K562 (cell line): ENCODE measurements around the gene EIF3K. TPM values are rescaled to one million over a fixed set of nuclear protein-coding genes. Genes with fewer than 3 reads are reported as not detected.
A peak's percentile ranks its signal among the peaks of the same experiment; 100 is the strongest.

ENCODE experiments used
- HOXB6 ChIP-seq: fragments of 250-450 bp; sonication (Bioruptor Pico); IDR thresholded peaks from 2 replicates; pipeline ENCODE4 v1.5.1; 2022; ENCODE audit warnings: mild to moderate bottlenecking, borderline replicate concordance
- RREB1 ChIP-seq: fragments of 250-450 bp; sonication (Bioruptor Pico); IDR thresholded peaks from 2 replicates; pipeline ENCODE4 v1.4.0; 2020
- UBTF ChIP-seq, 2 experiments: IDR thresholded peaks; 2 replicates each; pipeline ENCODE4 v1.6.1; 2012; ENCODE audit warnings: improper control_type of control experiment in 2 of 2, low read depth in 2 of 2, low read length in 2 of 2, borderline replicate concordance in 1 of 2
- ZNF431 ChIP-seq: sonication (generic); formaldehyde crosslinking; IDR thresholded peaks from 2 replicates; pipeline ENCODE4 v1.8.0; 2022; ENCODE audit warnings: mild to moderate bottlenecking, missing genetic modification reagents
- ZNF592 ChIP-seq: fragments of 450-650 bp; IDR thresholded peaks from 2 replicates; pipeline ENCODE4 v1.6.1; 2017; ENCODE audit warnings: antibody characterized with exemption, mild to moderate bottlenecking
- polyA plus RNA-seq, 8 experiments: library from polyadenylated mRNA; depleted of rRNA in 4 of 8; stranded (reverse) in 5 of 8; unstranded in 3 of 8; fragments of >200 nt; fragmentation: Nextera tagmentation in 2 of 8; fragmentation: Illumina TruSeq in 1 of 8; extraction: Ambion mirVana in 2 of 8; extraction: Trizol in 1 of 8; gene quantifications; 2 replicates each; pipeline versions ENCODE4 v1.2.1 to v1.2.3, GENCODE V29; 2011 to 2014; ENCODE audit warnings: inconsistent platforms in 1 of 8, missing spikeins in 1 of 8
- total RNA-seq, 7 experiments: library from RNA; depleted of rRNA in 6 of 7; stranded (reverse); fragments of >200 nt in 6 of 7; fragmentation: Illumina TruSeq in 2 of 7; extraction: Trizol in 2 of 7; gene quantifications; 2 replicates each; pipeline versions ENCODE4 v1.2.1 to v1.2.3, GENCODE V29; 2011 to 2021; ENCODE audit warnings: low replicate concordance in 1 of 7

EIF3K gene
- total and polyA plus RNA-seq, 9 of the 15 experiments (the other 6 are each of a cell fraction or from before 2014, with no cell fraction given) = 387 to 1,827 (median 733) TPM

- TF ChIP-seq RREB1 (CRISPR knock-in tag) (no peak), HOXB6 (no peak), ZNF592 (no peak), ZNF431 (CRISPR knock-in tag) (no peak), UBTF (IDR thresholded peaks at IDR 0.05; ENCODE audit: borderline replicate concordance in 1 of 2, low read depth in 2 of 2, low read length in 2 of 2) (0 out of 4 replicates have a peak, but pooled peaks of 1 of the 2 experiments have one; percentile 14)
Measured at GRCh38 chr19:38650172-38650775, 31.3 kb downstream of the EIF3K start (continued).
